GM23338 (cell line): ENCODE results near the gene KCNN3. TPM values are rescaled to one million over a fixed set of nuclear protein-coding genes. Genes with fewer than 3 reads are reported as not detected.

Source experiments
- ATAC-seq: fragments of 200-7000 bp; cut with Tn5 transposase; 3 replicates; pipeline ENCODE4 v1.9.1; 2020
- DNase-seq: peaks from one replicate; pipeline ENCODE4 v3.0.0-alpha.2; 2015; ENCODE audit warnings: low spot score
- H2AFZ ChIP-seq: fragments of 200-600 bp; sonication (generic); 2 replicates; pipeline ENCODE4 v1.8.0; 2016; ENCODE audit warnings: antibody characterized with exemption, mild to moderate bottlenecking, moderate library complexity
- H3F3A ChIP-seq: fragments of 200-600 bp; sonication (generic); replicated peaks from 2 replicates; pipeline ENCODE4 v1.8.0; 2017; ENCODE audit warnings: antibody characterized with exemption, mixed run types, low read depth
- H3K27ac ChIP-seq: fragments of 200-600 bp; sonication (generic); 2 replicates; pipeline ENCODE4 v1.6.1; 2016; ENCODE audit warnings: low read depth
- H3K27me3 ChIP-seq: fragments of 200-600 bp; sonication (generic); 2 replicates; pipeline ENCODE4 v1.8.0; 2016; ENCODE audit warnings: mild to moderate bottlenecking, mixed run types, moderate library complexity; ENCODE audit not compliant: insufficient read depth
- H3K36me3 ChIP-seq: fragments of 200-600 bp; sonication (generic); 2 replicates; pipeline ENCODE4 v1.8.0; 2016; ENCODE audit warnings: mild to moderate bottlenecking; ENCODE audit not compliant: insufficient read depth
- H3K4me1 ChIP-seq: fragments of 200-600 bp; sonication (generic); 2 replicates; pipeline ENCODE4 v1.8.0; 2016; ENCODE audit warnings: mild to moderate bottlenecking, moderate library complexity; ENCODE audit not compliant: insufficient read depth
- H3K4me2 ChIP-seq: fragments of 200-600 bp; sonication (generic); 2 replicates; pipeline ENCODE4 v1.7.1; 2017; ENCODE audit warnings: mixed run types
- H3K4me3 ChIP-seq: fragments of 200-600 bp; sonication (generic); 2 replicates; pipeline ENCODE4 v1.6.1; 2016; ENCODE audit warnings: mixed run types
- H3K79me2 ChIP-seq: fragments of 200-600 bp; sonication (generic); replicated peaks from 2 replicates; pipeline ENCODE4 v1.8.0; 2017; ENCODE audit warnings: mild to moderate bottlenecking; ENCODE audit not compliant: insufficient read depth
- H3K9me2 ChIP-seq: fragments of 200-600 bp; sonication (generic); 2 replicates; pipeline ENCODE4 v1.8.0; 2017; ENCODE audit not compliant: insufficient read depth
- H4K20me1 ChIP-seq: fragments of 200-600 bp; sonication (generic); replicated peaks from 2 replicates; pipeline ENCODE4 v1.8.0; 2017; ENCODE audit warnings: mild to moderate bottlenecking; ENCODE audit not compliant: insufficient read depth
- H3K27ac Mint-ChIP-seq: 2 replicates; pipeline ENCODE4 v1.8.0; 2020; ENCODE audit warnings: inconsistent platforms, mild to moderate bottlenecking, moderate library complexity, mixed read lengths
- H3K27me3 Mint-ChIP-seq: 3 replicates; pipeline ENCODE4 v1.8.0; 2022; ENCODE audit warnings: low read depth, mild to moderate bottlenecking, moderate library complexity, mixed read lengths, inconsistent platforms; ENCODE audit not compliant: insufficient read depth, poor library complexity
- H3K36me3 Mint-ChIP-seq: 3 replicates; pipeline ENCODE4 v1.8.0; 2021; ENCODE audit warnings: low read depth, mild to moderate bottlenecking, inconsistent platforms, moderate library complexity, mixed read lengths
- H3K4me1 Mint-ChIP-seq: 3 replicates; pipeline ENCODE4 v1.8.0; 2020; ENCODE audit warnings: mild to moderate bottlenecking, inconsistent platforms, mixed read lengths
- H3K4me3 Mint-ChIP-seq: 3 replicates; pipeline ENCODE4 v1.8.0; 2021; ENCODE audit warnings: moderate library complexity, mild to moderate bottlenecking, inconsistent platforms, mixed read lengths
- H3K9me3 Mint-ChIP-seq: 3 replicates; pipeline ENCODE4 v1.8.0; 2020; ENCODE audit warnings: moderate library complexity, mild to moderate bottlenecking, inconsistent platforms, mixed read lengths
- CREB1 ChIP-seq: fragments of 250-450 bp; sonication (Bioruptor Pico); IDR thresholded peaks from 2 replicates; pipeline ENCODE4 v1.5.0; 2020; ENCODE audit warnings: low read depth, mild to moderate bottlenecking, moderate library complexity
- ETS1 ChIP-seq: IDR thresholded peaks from 2 replicates; pipeline ENCODE4 v1.6.1; 2016; ENCODE audit warnings: antibody characterized with exemption
- EZH2 ChIP-seq: fragments of 200-600 bp; sonication (generic); IDR thresholded peaks from one replicate; pipeline ENCODE4 v1.8.0; 2017; ENCODE audit warnings: antibody characterized with exemption, mild to moderate bottlenecking, low read depth; ENCODE audit not compliant: unreplicated experiment
- EZH2phosphoT487 ChIP-seq: fragments of 200-600 bp; sonication (generic); IDR thresholded peaks from one replicate; pipeline ENCODE4 v1.8.1; 2018; ENCODE audit warnings: antibody characterized with exemption; ENCODE audit not compliant: unreplicated experiment
- JUNB ChIP-seq: IDR thresholded peaks from one replicate; pipeline ENCODE4 v1.6.1; 2016; ENCODE audit warnings: antibody characterized with exemption; ENCODE audit not compliant: unreplicated experiment
- POLR2AphosphoS5 ChIP-seq: IDR thresholded peaks from 2 replicates; pipeline ENCODE4 v1.6.1; 2016; ENCODE audit warnings: antibody characterized with exemption, low read depth
- REST ChIP-seq: IDR thresholded peaks from one replicate; pipeline ENCODE4 v1.6.1; 2018; ENCODE audit warnings: antibody characterized with exemption; ENCODE audit not compliant: unreplicated experiment
- STAT1 ChIP-seq: IDR thresholded peaks from one replicate; pipeline ENCODE4 v1.6.1; 2016; ENCODE audit warnings: antibody characterized with exemption; ENCODE audit not compliant: unreplicated experiment
- ZNF114 ChIP-seq: fragments of 250-450 bp; sonication (Bioruptor Pico); IDR thresholded peaks from 2 replicates; pipeline ENCODE4 v1.5.0; 2020; ENCODE audit warnings: mild to moderate bottlenecking, moderate library complexity
- ZNF331 ChIP-seq: fragments of 250-450 bp; sonication (Bioruptor Pico); IDR thresholded peaks from 2 replicates; pipeline ENCODE4 v1.5.0; 2020; ENCODE audit warnings: low read depth, mild to moderate bottlenecking, moderate library complexity
- ZNF462 ChIP-seq: fragments of 250-450 bp; sonication (Bioruptor Pico); IDR thresholded peaks from 2 replicates; pipeline ENCODE4 v1.5.0; 2020; ENCODE audit warnings: mild to moderate bottlenecking, moderate library complexity
- polyA plus RNA-seq: library from polyadenylated mRNA; unstranded; fragments of >200 nt; fragmentation: Nextera tagmentation; extraction: Ambion mirVana; gene quantifications from 2 replicates; pipeline ENCODE4 v1.2.1, GENCODE V29; 2016
- total RNA-seq: library from RNA; depleted of rRNA; stranded (reverse); fragments of >200 nt; shearing (Covaris generic); gene quantifications from 2 replicates; pipeline ENCODE4 v1.2.3, GENCODE V29; 2014

Gene KCNN3
- total and polyA plus RNA-seq, 2 experiments from 2014 or later: 1.9 to 3.0 TPM

GRCh38 chr1:154798645-154799044 lies 71.4 kb downstream of the KCNN3 start:
- H3K4me1 ChIP-seq: no peaks in the 10 kb centered on the region
- H3K27me3 ChIP-seq: no peaks in the 10 kb centered on the region
- no peak overlapping the region for H2AFZ ChIP-seq
- no peaks in the 10 kb centered on the region for H4K20me1 ChIP-seq
- no peaks in the 10 kb centered on the region for H3K9me2 ChIP-seq
- peaks cover 8% of the 10 kb centered on the region for H3K27me3 Mint-ChIP-seq
- no peaks in the 10 kb centered on the region for H3K4me1 Mint-ChIP-seq
- ATAC-seq: no peak
- no peaks in the 10 kb centered on the region; the same call in 2 of the 3 replicates for H3K36me3 Mint-ChIP-seq
- no peak overlapping the region for H3K4me3 ChIP-seq
- H3K27ac ChIP-seq: no peak overlapping the region
- no peaks in the 10 kb centered on the region for H3K79me2 ChIP-seq
- H3K4me3 Mint-ChIP-seq: no peak overlapping the region
- H3K27ac Mint-ChIP-seq: no peak overlapping the region
- TF ChIP-seq JUNB (no peak), CREB1 (CRISPR knock-in tag) (no peak), ZNF114 (CRISPR knock-in tag) (no peak), ETS1 (no peak), STAT1 (no peak), REST (no peak), ZNF462 (no peak), EZH2phosphoT487 (no peak), ZNF331 (CRISPR knock-in tag) (no peak), EZH2 (no peak), POLR2AphosphoS5 (no peak)
- no peaks in the 10 kb centered on the region for H3K36me3 ChIP-seq
- no peak for DNase-seq
- H3K4me2 ChIP-seq: no peak overlapping the region
- no peaks in the 10 kb centered on the region; the same call in 2 of the 3 replicates for H3K9me3 Mint-ChIP-seq
- H3F3A ChIP-seq: no peaks in the 10 kb centered on the region
